Right lobe of liver (tissue), 6 donors: ENCODE measurements around the gene ANAPC2. TPM values are rescaled to one million over a fixed set of nuclear protein-coding genes. Genes with fewer than 3 reads are reported as not detected.

Source experiments
- ATAC-seq, 4 donors: fragments of 200-7000 bp; cut with Tn5 transposase; one replicate each; pipeline ENCODE4 v1.9.1; 2020; ENCODE audit warnings: mild to moderate bottlenecking in 4 of 4, moderate library complexity in 4 of 4
- DNase-seq, 3 donors: peaks; one replicate each; pipeline ENCODE4 v3.0.0-alpha.2; 2020
- H3K27ac ChIP-seq, 3 donors: fragments of 200-600 bp; one replicate each; pipeline ENCODE4 v1.8.0; 2022
- H3K27me3 ChIP-seq, 2 donors: fragments of 200-600 bp; one replicate each; pipeline ENCODE4 v1.8.0; 2022
- H3K36me3 ChIP-seq, 4 donors: fragments of 200-600 bp; sonication (generic) in 1 of 4; one replicate each; pipeline versions ENCODE4 v1.5.1 to v1.8.0; 2017 to 2022; ENCODE audit warnings: control low read depth in 1 of 4
- H3K4me1 ChIP-seq, 4 donors: fragments of 200-600 bp; sonication (generic) in 1 of 4; one replicate each; pipeline versions ENCODE4 v1.5.1 to v1.8.0; 2017 to 2022; ENCODE audit warnings: control low read depth in 1 of 4
- H3K4me3 ChIP-seq, 3 donors: fragments of 200-600 bp; one replicate each; pipeline ENCODE4 v1.8.0; 2022
- H3K9me3 ChIP-seq, 4 donors: fragments of 200-600 bp; sonication (generic) in 1 of 4; one replicate each; pipeline versions ENCODE4 v1.5.1 to v1.8.0; 2017 to 2022; ENCODE audit warnings: control low read depth in 1 of 4
- POLR2A ChIP-seq: fragments of 450-650 bp; IDR thresholded peaks from one replicate; pipeline ENCODE4 v1.6.1; 2017; ENCODE audit warnings: antibody characterized with exemption, mild to moderate bottlenecking
- WGBS: methylation state at CpG from one replicate; pipeline ENCODE4 v1.1.6; 2018; ENCODE audit warnings: low coverage, low lambda C conversion rate; ENCODE audit not compliant: insufficient coverage; ENCODE audit errors: missing lambda C conversion rate; 5-methylcytosine and 5-hydroxymethylcytosine counted together
- intact Hi-C, 2 donors: fragments of 100-400 bp; cut with DNase I; formaldehyde crosslinking; loops; one replicate each; pipeline versions ENCODE4 v1.11.2 to v1.14.1; 2022
- long read RNA-seq: library from polyadenylated mRNA; unstranded; transcript quantifications from one replicate; pipeline ENCODE4 v2.0.0, GENCODE V29; 2019
- total RNA-seq, 6 experiments: library from RNA; depleted of rRNA in 2 of 6; stranded (reverse); fragments of >200 nt in 2 of 6; fragmentation: NEBNext Ultra II Directional in 3 of 6; extraction: Animal tissue kit (Norgen Biotek cat#: 25700) in 3 of 6; gene quantifications; one replicate each; pipeline versions ENCODE4 v1.1.0 to v1.2.4, GENCODE V29; 2016 to 2023
- TF ChIP-seq, protein P1 (sequence below), 4 donors: fragments of 200-600 bp in 3 of 4; fragments of 450-650 bp in 1 of 4; IDR thresholded peaks; one replicate each; pipeline versions ENCODE4 v1.5.1 to v1.8.0; 2016 to 2022; ENCODE audit warnings: antibody characterized with exemption in 4 of 4, mild to moderate bottlenecking in 2 of 4
- donor health status: DM: no; HTN: yes; CAD: no.
- donor health status: DM: no; HTN: no; CAD: no.
- donor health status: DM: no; HTN: no; CAD: no.
- donor health status: DM: no; HTN: yes; CAD: no.
- donor health status: DM: no; HTN: yes; CAD: no.

ANAPC2 gene, protein sequence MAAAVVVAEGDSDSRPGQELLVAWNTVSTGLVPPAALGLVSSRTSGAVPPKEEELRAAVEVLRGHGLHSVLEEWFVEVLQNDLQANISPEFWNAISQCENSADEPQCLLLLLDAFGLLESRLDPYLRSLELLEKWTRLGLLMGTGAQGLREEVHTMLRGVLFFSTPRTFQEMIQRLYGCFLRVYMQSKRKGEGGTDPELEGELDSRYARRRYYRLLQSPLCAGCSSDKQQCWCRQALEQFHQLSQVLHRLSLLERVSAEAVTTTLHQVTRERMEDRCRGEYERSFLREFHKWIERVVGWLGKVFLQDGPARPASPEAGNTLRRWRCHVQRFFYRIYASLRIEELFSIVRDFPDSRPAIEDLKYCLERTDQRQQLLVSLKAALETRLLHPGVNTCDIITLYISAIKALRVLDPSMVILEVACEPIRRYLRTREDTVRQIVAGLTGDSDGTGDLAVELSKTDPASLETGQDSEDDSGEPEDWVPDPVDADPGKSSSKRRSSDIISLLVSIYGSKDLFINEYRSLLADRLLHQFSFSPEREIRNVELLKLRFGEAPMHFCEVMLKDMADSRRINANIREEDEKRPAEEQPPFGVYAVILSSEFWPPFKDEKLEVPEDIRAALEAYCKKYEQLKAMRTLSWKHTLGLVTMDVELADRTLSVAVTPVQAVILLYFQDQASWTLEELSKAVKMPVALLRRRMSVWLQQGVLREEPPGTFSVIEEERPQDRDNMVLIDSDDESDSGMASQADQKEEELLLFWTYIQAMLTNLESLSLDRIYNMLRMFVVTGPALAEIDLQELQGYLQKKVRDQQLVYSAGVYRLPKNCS
- 10 to 100 TPM; 16.1 to 36.5 (median 27.9) TPM for total RNA-seq
- long read RNA-seq, result 0 reads

DNA sequence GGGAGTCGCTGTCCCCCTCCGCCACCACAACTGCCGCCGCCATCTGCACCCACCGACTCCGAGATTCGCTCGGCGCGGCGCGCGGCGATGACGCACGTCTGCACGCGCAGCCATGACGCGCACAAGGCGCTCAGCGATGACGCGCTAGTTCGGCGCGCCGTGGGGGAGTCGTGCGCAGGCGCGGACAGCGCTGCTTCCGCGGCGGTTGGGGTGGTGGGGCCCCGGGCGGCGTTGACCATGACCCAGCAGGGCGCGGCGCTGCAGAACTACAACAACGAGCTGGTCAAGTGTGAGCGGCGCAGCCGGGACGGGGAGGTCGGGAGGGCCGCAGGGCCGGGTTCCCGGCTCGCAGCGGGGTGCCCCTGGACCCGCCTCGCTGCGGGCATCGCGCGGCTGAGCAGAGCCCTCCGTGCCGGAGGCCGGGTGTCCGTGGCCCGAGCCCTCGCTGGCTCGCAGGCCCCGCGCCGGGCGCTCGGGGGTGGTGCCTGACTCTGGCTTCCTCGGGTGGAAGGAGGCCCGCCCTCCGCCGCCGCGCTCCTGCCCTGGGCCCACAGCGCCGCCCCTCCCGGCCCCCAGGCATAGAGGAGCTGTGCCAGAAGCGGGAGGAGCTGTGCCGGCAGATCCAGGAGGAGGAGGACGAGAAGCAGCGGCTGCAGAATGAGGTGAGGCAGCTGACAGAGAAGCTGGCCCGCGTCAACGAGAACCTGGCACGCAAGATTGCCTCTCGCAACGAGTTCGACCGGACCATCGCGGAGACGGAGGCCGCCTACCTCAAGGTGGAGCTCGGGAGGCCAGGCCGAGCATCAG is at the start of gene ANAPC2, which contains the start of gene SSNA1:
Gene ANAPC2, minus strand, starts transcription at position 71 of the 807 bp plus-strand sequence. Its CDS starts 28 bp downstream, at position 43.
Gene SSNA1, plus strand, starts transcription at position 187 of the 807 bp plus-strand sequence. Its CDS starts 51 bp downstream, at position 238.
- TF ChIP-seq, protein P1, sequence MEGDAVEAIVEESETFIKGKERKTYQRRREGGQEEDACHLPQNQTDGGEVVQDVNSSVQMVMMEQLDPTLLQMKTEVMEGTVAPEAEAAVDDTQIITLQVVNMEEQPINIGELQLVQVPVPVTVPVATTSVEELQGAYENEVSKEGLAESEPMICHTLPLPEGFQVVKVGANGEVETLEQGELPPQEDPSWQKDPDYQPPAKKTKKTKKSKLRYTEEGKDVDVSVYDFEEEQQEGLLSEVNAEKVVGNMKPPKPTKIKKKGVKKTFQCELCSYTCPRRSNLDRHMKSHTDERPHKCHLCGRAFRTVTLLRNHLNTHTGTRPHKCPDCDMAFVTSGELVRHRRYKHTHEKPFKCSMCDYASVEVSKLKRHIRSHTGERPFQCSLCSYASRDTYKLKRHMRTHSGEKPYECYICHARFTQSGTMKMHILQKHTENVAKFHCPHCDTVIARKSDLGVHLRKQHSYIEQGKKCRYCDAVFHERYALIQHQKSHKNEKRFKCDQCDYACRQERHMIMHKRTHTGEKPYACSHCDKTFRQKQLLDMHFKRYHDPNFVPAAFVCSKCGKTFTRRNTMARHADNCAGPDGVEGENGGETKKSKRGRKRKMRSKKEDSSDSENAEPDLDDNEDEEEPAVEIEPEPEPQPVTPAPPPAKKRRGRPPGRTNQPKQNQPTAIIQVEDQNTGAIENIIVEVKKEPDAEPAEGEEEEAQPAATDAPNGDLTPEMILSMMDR (IDR thresholded peaks at IDR 0.05), result peak; percentile 3 to 43 (median 18)
- peak; percentile 88 for TF ChIP-seq POLR2A
- H3K9me3 ChIP-seq, result no peaks in the 10 kb centered on the region
- peak; percentile 79 to 90 (median 83) for ATAC-seq
- intact Hi-C loops, result loop anchor here in 1 of 2 donors (10.0 kb wide), 1 partner anchor 46 kb away; the partner anchor contains the start of gene SLC34A3
- peaks cover 0 to 18% (median 5%) of the 10 kb centered on the region in 4 donors for H3K36me3 ChIP-seq
- no peaks in the 10 kb centered on the region for H3K27me3 ChIP-seq
- peaks cover 0 to 34% (median 15%) of the 10 kb centered on the region in 4 donors for H3K4me1 ChIP-seq
- 0% methylated on average over 14 of the region's 98 CpGs for WGBS
- H3K4me3 ChIP-seq, result peak within 1 kb of the TSS; percentile 90 to 100 (median 98)
- H3K27ac ChIP-seq, result peak within 1 kb of the TSS; percentile 85 to 92 (median 91)
- DNase-seq, result peak; percentile 91 to 94 (median 93)

DNA sequence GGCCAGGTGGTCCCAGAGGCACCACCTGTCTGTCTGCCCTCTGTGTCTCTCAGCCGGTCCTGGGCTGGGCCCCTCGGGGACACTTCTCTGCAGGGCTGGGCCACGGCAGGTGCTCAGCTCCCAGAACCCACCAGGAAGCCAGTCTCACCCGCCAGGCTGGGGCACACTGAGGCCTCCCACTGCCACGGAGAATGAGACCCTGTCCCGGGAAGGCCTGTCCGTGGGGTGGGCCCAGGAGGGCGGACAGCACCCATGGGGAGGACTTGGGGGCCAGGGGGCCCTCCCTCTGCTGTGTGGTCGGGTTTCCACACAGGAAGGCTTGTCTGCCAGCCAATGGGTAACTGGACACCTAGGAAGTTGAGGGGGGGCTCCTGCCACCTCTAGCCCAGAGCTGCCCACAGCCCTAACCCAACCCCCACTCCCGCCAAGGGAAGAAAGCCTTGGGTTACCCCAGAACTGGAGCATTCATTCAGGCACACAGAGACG is 48.6 kb upstream of the ANAPC2 start:
- no peak for TF ChIP-seq POLR2A
- TF ChIP-seq, protein P1 (IDR thresholded peaks at IDR 0.05), result no peak
- Histone ChIP-seq H3K27ac (no peak overlapping the region), H3K36me3 (peaks cover 0 to under 1% (median 0%) of the 10 kb centered on the region in 4 donors), H3K27me3 (no peaks in the 10 kb centered on the region), H3K4me3 (no peak overlapping the region), H3K9me3 (no peaks in the 10 kb centered on the region), H3K4me1 (peaks cover 0 to 9% (median 0%) of the 10 kb centered on the region in 4 donors)
- intact Hi-C loops, result loop anchor here in 1 of 2 donors (10.0 kb wide), 1 partner anchor 52 kb away; the partner anchor contains the start of genes ANAPC2 and SSNA1
- WGBS, result 0% methylated on average over 2 of the region's 11 CpGs
- no peak for ATAC-seq
- DNase-seq, result no peak

DNA sequence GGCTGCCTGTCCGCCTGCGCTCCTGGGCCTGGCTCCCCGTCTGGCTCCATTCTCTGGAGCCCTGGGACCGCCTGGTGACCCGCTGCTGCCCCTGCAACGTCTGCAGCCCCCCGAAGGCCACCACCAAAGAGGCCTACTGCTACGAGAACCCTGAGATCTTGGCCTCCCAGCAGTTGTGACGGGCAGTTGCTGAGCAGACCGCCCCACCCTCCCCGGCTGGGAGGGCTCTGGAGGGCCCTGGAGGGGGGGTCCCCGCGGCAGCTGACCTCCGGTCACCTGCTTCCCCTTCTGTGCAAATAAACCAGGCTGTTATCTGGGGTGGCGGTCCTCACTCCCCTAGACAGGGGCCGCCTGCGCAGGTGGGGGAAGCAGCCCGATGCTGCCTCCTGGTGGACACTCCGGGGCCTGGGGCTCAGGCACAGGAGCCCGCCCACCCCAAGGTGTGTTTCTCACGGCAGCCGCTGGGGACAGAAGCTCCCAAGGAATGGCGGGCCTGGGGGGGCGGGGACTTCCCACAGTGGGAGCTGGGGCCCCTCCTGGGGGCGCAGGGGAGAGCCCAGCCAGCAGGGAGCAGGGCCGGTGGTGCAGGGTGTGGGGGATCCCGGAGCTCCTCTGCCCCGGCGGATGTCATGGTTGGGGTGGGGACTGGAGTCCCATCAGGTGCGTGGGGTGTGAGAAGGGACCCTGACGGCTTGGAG is 48.0 kb upstream of the ANAPC2 start:
- Histone ChIP-seq H3K27ac (no peak overlapping the region), H3K27me3 (no peaks in the 10 kb centered on the region), H3K9me3 (no peaks in the 10 kb centered on the region), H3K4me1 (peaks cover 0 to 8% (median 0%) of the 10 kb centered on the region in 4 donors), H3K36me3 (no peaks in the 10 kb centered on the region), H3K4me3 (no peak overlapping the region)
- 0% methylated on average over 12 of the region's 31 CpGs for WGBS
- DNase-seq (peak; percentile 87 to 88 (median 88)), ATAC-seq (peak; percentile 61 to 65 (median 64))
- TF ChIP-seq POLR2A, result no peak
- TF ChIP-seq, protein P1 (IDR thresholded peaks at IDR 0.05), result peak; percentile 91 to 99 (median 97)
- intact Hi-C loops, result loop anchor here in 1 of 2 donors (10.0 kb wide), 1 partner anchor 52 kb away; the partner anchor contains the start of genes ANAPC2 and SSNA1
